ENCODE data around the gene OLFM3. TPM values are rescaled to one million over a fixed set of nuclear protein-coding genes. Genes with fewer than 3 reads are reported as not detected.

OLFM3 gene
- total RNA-seq, 1 experiment from 2014 or later, result not detected

DNA sequence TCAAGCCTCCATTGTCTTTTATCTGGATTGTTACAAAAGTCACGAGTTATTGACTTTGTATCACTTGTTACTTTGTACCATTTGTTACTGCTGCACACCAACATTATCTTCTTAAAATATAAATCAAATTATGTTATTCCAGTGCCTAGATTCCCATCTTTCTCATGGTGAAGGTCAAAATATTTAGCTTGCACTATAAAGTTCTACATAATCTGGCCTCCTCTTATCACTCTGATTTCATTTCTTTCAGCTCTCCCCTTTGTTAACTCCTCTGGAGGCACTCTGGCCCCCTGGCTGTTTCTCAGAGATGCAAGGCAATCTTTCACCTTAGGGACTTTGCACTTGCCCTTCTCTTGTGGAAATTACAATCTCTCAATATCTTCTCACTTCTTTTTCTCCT, 143.8 kb downstream of the OLFM3 start:
- Mint-ChIP-seq H3K36me3 (ENCODE audit: insufficient read depth, unreplicated experiment) (no peaks in the 10 kb centered on the region), H3K4me1 (ENCODE audit: low read depth, unreplicated experiment) (no peaks in the 10 kb centered on the region), H3K9me3 (ENCODE audit: unreplicated experiment) (no peaks in the 10 kb centered on the region), H3K4me3 (ENCODE audit: unreplicated experiment) (no peak overlapping the region), H3K27me3 (ENCODE audit: insufficient read depth, unreplicated experiment) (no peaks in the 10 kb centered on the region), H3K27ac (ENCODE audit: unreplicated experiment) (no peak overlapping the region)
- BruUV-seq (replicated peaks), result no TSS peak
- TF ChIP-seq, protein P1, sequence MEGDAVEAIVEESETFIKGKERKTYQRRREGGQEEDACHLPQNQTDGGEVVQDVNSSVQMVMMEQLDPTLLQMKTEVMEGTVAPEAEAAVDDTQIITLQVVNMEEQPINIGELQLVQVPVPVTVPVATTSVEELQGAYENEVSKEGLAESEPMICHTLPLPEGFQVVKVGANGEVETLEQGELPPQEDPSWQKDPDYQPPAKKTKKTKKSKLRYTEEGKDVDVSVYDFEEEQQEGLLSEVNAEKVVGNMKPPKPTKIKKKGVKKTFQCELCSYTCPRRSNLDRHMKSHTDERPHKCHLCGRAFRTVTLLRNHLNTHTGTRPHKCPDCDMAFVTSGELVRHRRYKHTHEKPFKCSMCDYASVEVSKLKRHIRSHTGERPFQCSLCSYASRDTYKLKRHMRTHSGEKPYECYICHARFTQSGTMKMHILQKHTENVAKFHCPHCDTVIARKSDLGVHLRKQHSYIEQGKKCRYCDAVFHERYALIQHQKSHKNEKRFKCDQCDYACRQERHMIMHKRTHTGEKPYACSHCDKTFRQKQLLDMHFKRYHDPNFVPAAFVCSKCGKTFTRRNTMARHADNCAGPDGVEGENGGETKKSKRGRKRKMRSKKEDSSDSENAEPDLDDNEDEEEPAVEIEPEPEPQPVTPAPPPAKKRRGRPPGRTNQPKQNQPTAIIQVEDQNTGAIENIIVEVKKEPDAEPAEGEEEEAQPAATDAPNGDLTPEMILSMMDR (IDR thresholded peaks at IDR 0.05; ENCODE audit: insufficient read depth in 1 of 2, low read depth in 1 of 2, low read length in 1 of 2, severe bottlenecking in 1 of 2, unreplicated experiment in 1 of 2), result no peak
- intact Hi-C loops (cut with micrococcal nuclease; ENCODE audit: unreplicated experiment), result no loop called here
- CTCF ChIA-PET, result no interaction called here
- DNase-seq, result no peak
- POLR2A ChIA-PET, result no interaction called here
- Histone ChIP-seq H3K36me3 (ENCODE audit: control insufficient read depth, insufficient read depth, low read length) (no peaks in the 10 kb centered on the region), H3K9me3 (no peaks in the 10 kb centered on the region), H3K27me3 (replicated peaks; ENCODE audit: control insufficient read depth, insufficient read depth, low read length) (no peaks in the 10 kb centered on the region), H3K4me1 (no peaks in the 10 kb centered on the region), H3K4me3 (ENCODE audit: low read depth, low read length) (no peak overlapping the region)

DNA sequence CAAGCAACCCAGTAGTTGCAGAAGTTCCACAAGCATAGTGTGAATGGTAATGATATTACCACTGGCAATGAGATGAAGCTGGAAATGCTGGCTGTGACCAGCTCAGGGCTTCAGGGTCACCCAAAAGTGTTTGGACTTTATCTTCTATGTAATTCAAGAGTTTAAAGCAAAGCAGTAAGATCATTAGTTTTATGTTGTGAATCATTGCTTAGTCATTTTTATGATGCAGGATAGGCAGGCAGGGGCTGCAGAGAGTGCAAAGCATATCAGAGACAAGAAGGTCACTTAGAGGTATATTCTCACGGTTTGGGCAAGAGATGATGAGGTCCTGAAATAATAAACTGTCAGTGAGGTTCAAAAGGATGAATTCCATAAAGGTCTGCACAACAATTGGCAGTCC, 147.4 kb downstream of the OLFM3 start:
- ChIA-PET POLR2A (no interaction called here), CTCF (no interaction called here)
- no peak for DNase-seq
- H3K36me3 Mint-ChIP-seq (ENCODE audit: insufficient read depth, unreplicated experiment), result no peaks in the 10 kb centered on the region
- no peaks in the 10 kb centered on the region for H3K9me3 ChIP-seq
- no TSS peak for BruUV-seq (replicated peaks)
- no peaks in the 10 kb centered on the region for H3K4me1 Mint-ChIP-seq (ENCODE audit: low read depth, unreplicated experiment)
- no peaks in the 10 kb centered on the region for H3K27me3 ChIP-seq (replicated peaks; ENCODE audit: control insufficient read depth, insufficient read depth, low read length)
- TF ChIP-seq, protein P1 (IDR thresholded peaks at IDR 0.05; ENCODE audit: insufficient read depth in 1 of 2, low read depth in 1 of 2, low read length in 1 of 2, severe bottlenecking in 1 of 2, unreplicated experiment in 1 of 2), result no peak
- H3K27me3 Mint-ChIP-seq (ENCODE audit: insufficient read depth, unreplicated experiment), result no peaks in the 10 kb centered on the region
- H3K9me3 Mint-ChIP-seq (ENCODE audit: unreplicated experiment), result no peaks in the 10 kb centered on the region
- H3K4me3 ChIP-seq (ENCODE audit: low read depth, low read length), result no peak overlapping the region
- no peaks in the 10 kb centered on the region for H3K36me3 ChIP-seq (ENCODE audit: control insufficient read depth, insufficient read depth, low read length)
- no peak overlapping the region for H3K27ac Mint-ChIP-seq (ENCODE audit: unreplicated experiment)
- H3K4me1 ChIP-seq, result no peaks in the 10 kb centered on the region
- intact Hi-C loops (cut with micrococcal nuclease; ENCODE audit: unreplicated experiment), result no loop called here
- H3K4me3 Mint-ChIP-seq (ENCODE audit: unreplicated experiment), result no peak overlapping the region

DNA sequence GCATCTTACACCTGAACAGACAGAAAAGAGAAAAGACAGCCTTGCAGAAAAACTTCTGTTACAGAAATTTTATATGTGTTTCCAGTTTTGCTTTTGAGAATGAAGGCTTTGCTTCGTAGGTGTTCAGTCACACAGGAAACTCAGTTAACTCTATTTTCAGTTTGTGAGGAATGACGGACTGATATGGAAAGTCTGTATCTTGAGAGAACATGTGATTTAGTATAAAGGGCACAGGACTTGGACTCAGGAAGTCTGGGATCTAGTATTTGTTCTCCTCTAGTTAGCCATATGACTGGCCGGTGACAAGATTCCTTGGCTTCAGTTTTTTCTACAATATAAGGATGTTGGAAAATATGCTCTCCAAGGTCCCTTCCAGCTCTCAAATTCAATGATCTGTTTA, 149.1 kb downstream of the OLFM3 start:
- no peaks in the 10 kb centered on the region for H3K9me3 ChIP-seq
- ChIA-PET CTCF (no interaction called here), POLR2A (no interaction called here)
- H3K27ac Mint-ChIP-seq (ENCODE audit: unreplicated experiment), result no peak overlapping the region
- H3K9me3 Mint-ChIP-seq (ENCODE audit: unreplicated experiment), result no peaks in the 10 kb centered on the region
- intact Hi-C loops (cut with micrococcal nuclease; ENCODE audit: unreplicated experiment), result no loop called here
- H3K36me3 ChIP-seq (ENCODE audit: control insufficient read depth, insufficient read depth, low read length), result no peaks in the 10 kb centered on the region
- no peak for DNase-seq
- BruUV-seq (replicated peaks), result no TSS peak
- no peaks in the 10 kb centered on the region for H3K27me3 ChIP-seq (replicated peaks; ENCODE audit: control insufficient read depth, insufficient read depth, low read length)
- H3K4me1 Mint-ChIP-seq (ENCODE audit: low read depth, unreplicated experiment), result no peaks in the 10 kb centered on the region
- H3K27me3 Mint-ChIP-seq (ENCODE audit: insufficient read depth, unreplicated experiment), result no peaks in the 10 kb centered on the region
- H3K4me1 ChIP-seq, result no peaks in the 10 kb centered on the region
- no peak overlapping the region for H3K4me3 Mint-ChIP-seq (ENCODE audit: unreplicated experiment)
- H3K4me3 ChIP-seq (ENCODE audit: low read depth, low read length), result no peak overlapping the region
- TF ChIP-seq, protein P1 (IDR thresholded peaks at IDR 0.05; ENCODE audit: insufficient read depth in 1 of 2, low read depth in 1 of 2, low read length in 1 of 2, severe bottlenecking in 1 of 2, unreplicated experiment in 1 of 2), result no peak
- H3K36me3 Mint-ChIP-seq (ENCODE audit: insufficient read depth, unreplicated experiment), result no peaks in the 10 kb centered on the region
